Thyroid gland (tissue), 4 donors: ENCODE data around the gene CTXN2. TPM values are rescaled to one million over a fixed set of nuclear protein-coding genes. Genes with fewer than 3 reads are reported as not detected.

Source experiments
- DNase-seq, 2 donors: peaks; one replicate each; pipeline ENCODE4 v3.0.0-alpha.2; 2019
- H3K27ac ChIP-seq, 3 donors: fragments of 200-600 bp; sonication (generic); 1 replicate in 2 of 3; 2 replicates in 1 of 3; pipeline ENCODE4 v1.5.1; 2016 to 2019; ENCODE audit warnings: mild to moderate bottlenecking in 1 of 3, moderate library complexity in 1 of 3
- H3K27me3 ChIP-seq: fragments of 200-600 bp; sonication (generic); one replicate; pipeline ENCODE4 v1.5.1; 2019
- H3K36me3 ChIP-seq, 2 donors: fragments of 200-600 bp; sonication (generic); one replicate each; pipeline ENCODE4 v1.5.1; 2016 to 2019
- H3K4me1 ChIP-seq, 2 donors: fragments of 200-600 bp; sonication (generic); one replicate each; pipeline ENCODE4 v1.5.1; 2017 to 2019
- H3K4me3 ChIP-seq, 3 donors: fragments of 200-600 bp; sonication (generic); replicated peaks in 1 of 3; 1 replicate in 2 of 3; 2 replicates in 1 of 3; pipeline ENCODE4 v1.5.1; 2016; ENCODE audit warnings: mild to moderate bottlenecking in 1 of 3
- H3K9me3 ChIP-seq: fragments of 200-600 bp; sonication (generic); one replicate; pipeline ENCODE4 v1.5.1; 2017
- POLR2A ChIP-seq, 2 donors: fragments of 450-650 bp; IDR thresholded peaks; one replicate each; pipeline ENCODE4 v1.6.1; 2017; ENCODE audit warnings: antibody characterized with exemption in 2 of 2, mild to moderate bottlenecking in 2 of 2, moderate library complexity in 1 of 2
- WGBS, 2 donors: methylation state at CpG; one replicate each; pipeline ENCODE4 v1.1.5; 2017; 5-methylcytosine and 5-hydroxymethylcytosine counted together
- intact Hi-C: fragments of 100-400 bp; cut with DNase I; formaldehyde crosslinking; loops from one replicate; pipeline ENCODE4 v1.15.1; 2023
- total RNA-seq, 4 donors: library from RNA; depleted of rRNA; stranded (reverse); fragments of >200 nt; gene quantifications; one replicate each; pipeline ENCODE4 v1.2.3, GENCODE V29; 2016
- TF ChIP-seq, protein P1 (sequence below), 6 experiments: fragments of 200-600 bp in 3 of 6; fragments of 450-650 bp in 3 of 6; sonication (generic) in 3 of 6; IDR thresholded peaks; one replicate each; pipeline ENCODE4 v1.5.1; 2016 to 2019; ENCODE audit warnings: antibody characterized with exemption in 6 of 6, mild to moderate bottlenecking in 2 of 6, inconsistent platforms in 1 of 6, moderate library complexity in 1 of 6

The CTXN2 gene
- total RNA-seq, result not detected

DNA sequence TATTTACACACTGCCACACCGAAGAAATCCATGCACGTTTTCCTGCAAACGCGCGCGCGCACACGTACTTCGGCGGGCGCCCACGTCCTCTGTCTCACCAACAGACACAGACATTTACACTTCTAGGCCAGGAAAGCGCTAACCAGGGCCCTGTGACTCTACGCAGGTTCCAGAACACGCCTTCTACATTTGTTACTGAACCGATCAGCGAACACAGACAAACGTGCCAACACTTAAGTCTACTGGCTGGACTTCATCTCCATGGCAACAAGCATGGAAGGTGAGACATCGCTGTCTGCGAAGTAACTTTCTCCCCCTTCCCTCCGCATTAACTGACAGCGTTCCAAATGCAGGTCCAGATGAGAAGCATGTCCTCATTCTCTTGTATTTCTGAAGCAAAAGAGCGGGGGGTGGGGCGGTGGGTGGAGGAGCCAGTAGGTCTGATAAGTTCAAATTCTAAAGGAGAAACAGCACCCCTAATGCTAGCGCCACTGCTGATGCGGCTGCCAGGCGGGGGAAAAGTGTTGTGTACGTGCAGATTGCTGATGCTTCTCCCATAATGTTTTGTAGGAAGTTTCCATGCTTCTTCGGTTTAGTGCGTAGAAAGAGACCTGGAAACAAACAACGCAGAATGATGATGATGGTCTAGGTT is at the start of gene CTXN2:
Gene CTXN2, plus strand, starts transcription at position 92 of the 652 bp plus-strand sequence. CDS start 9,636 bp downstream, outside the sequence.
- no peaks in the 10 kb centered on the region for H3K9me3 ChIP-seq
- no peak within 1 kb of the TSS for H3K27ac ChIP-seq
- H3K36me3 ChIP-seq, result no peaks in the 10 kb centered on the region
- H3K4me1 ChIP-seq, result no peaks in the 10 kb centered on the region
- H3K4me3 ChIP-seq, result no peak within 1 kb of the TSS
- TF ChIP-seq, protein P1, sequence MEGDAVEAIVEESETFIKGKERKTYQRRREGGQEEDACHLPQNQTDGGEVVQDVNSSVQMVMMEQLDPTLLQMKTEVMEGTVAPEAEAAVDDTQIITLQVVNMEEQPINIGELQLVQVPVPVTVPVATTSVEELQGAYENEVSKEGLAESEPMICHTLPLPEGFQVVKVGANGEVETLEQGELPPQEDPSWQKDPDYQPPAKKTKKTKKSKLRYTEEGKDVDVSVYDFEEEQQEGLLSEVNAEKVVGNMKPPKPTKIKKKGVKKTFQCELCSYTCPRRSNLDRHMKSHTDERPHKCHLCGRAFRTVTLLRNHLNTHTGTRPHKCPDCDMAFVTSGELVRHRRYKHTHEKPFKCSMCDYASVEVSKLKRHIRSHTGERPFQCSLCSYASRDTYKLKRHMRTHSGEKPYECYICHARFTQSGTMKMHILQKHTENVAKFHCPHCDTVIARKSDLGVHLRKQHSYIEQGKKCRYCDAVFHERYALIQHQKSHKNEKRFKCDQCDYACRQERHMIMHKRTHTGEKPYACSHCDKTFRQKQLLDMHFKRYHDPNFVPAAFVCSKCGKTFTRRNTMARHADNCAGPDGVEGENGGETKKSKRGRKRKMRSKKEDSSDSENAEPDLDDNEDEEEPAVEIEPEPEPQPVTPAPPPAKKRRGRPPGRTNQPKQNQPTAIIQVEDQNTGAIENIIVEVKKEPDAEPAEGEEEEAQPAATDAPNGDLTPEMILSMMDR (IDR thresholded peaks at IDR 0.05), result no peak
- TF ChIP-seq POLR2A (IDR thresholded peaks at IDR 0.05), result no peak
- intact Hi-C loops, result no loop called here
- 8 to 12% methylated on average over 31 of the region's 31 CpGs for WGBS, 2 donors
- DNase-seq, result no peak
- no peaks in the 10 kb centered on the region for H3K27me3 ChIP-seq

- intact Hi-C loops, result no loop called here
Observed at GRCh38 chr15:48143856-48144255, 47.6 kb upstream of the CTXN2 start.

GRCh38 chr15:48144889-48145288 is 46.6 kb upstream of the CTXN2 start:
- Histone ChIP-seq H3K27ac (no peak overlapping the region), H3K36me3 (no peaks in the 10 kb centered on the region), H3K4me3 (no peak overlapping the region), H3K9me3 (no peaks in the 10 kb centered on the region), H3K4me1 (peaks cover 0 to 6% of the 10 kb centered on the region in 2 donors), H3K27me3 (no peaks in the 10 kb centered on the region)
- DNase-seq, result no peak
- no peak for TF ChIP-seq POLR2A (IDR thresholded peaks at IDR 0.05)
- TF ChIP-seq, protein P1 (IDR thresholded peaks at IDR 0.05), result no peak
- 33 to 34% methylated on average over 1 of the region's 1 CpG for WGBS, 2 donors
- intact Hi-C loops, result no loop called here

More at GRCh38 chr15:48143856-48144255, 47.6 kb upstream of the CTXN2 start:
- WGBS, 2 donors, result 90 to 95% methylated on average over 1 of the region's 1 CpG
- Histone ChIP-seq H3K36me3 (no peaks in the 10 kb centered on the region), H3K27ac (no peak overlapping the region), H3K4me1 (peaks cover 0 to 6% of the 10 kb centered on the region in 2 donors), H3K27me3 (no peaks in the 10 kb centered on the region), H3K4me3 (no peak overlapping the region), H3K9me3 (no peaks in the 10 kb centered on the region)
- no peak for DNase-seq
- no peak for TF ChIP-seq POLR2A (IDR thresholded peaks at IDR 0.05)
- TF ChIP-seq, protein P1 (IDR thresholded peaks at IDR 0.05), result no peak

GRCh38 chr15:48145923-48146322 is 45.5 kb upstream of the CTXN2 start:
- H3K27ac ChIP-seq, result no peak overlapping the region
- H3K4me1 ChIP-seq, result peaks cover 0 to 6% of the 10 kb centered on the region in 2 donors
- H3K4me3 ChIP-seq, result no peak overlapping the region
- no peaks in the 10 kb centered on the region for H3K9me3 ChIP-seq
- intact Hi-C loops, result no loop called here
- no peak for DNase-seq
- H3K27me3 ChIP-seq, result no peaks in the 10 kb centered on the region
- no peaks in the 10 kb centered on the region for H3K36me3 ChIP-seq
- no peak for TF ChIP-seq POLR2A (IDR thresholded peaks at IDR 0.05)
- TF ChIP-seq, protein P1 (IDR thresholded peaks at IDR 0.05), result no peak

- no peak for DNase-seq
- TF ChIP-seq, protein P1 (IDR thresholded peaks at IDR 0.05), result no peak
- TF ChIP-seq POLR2A (IDR thresholded peaks at IDR 0.05), result no peak
- Histone ChIP-seq H3K27me3 (no peaks in the 10 kb centered on the region), H3K27ac (no peak overlapping the region), H3K4me1 (peaks cover 0 to 6% of the 10 kb centered on the region in 2 donors), H3K36me3 (no peaks in the 10 kb centered on the region), H3K9me3 (no peaks in the 10 kb centered on the region), H3K4me3 (no peak overlapping the region)
- intact Hi-C loops, result no loop called here
Observed at GRCh38 chr15:48147358-48147757, 44.1 kb upstream of the CTXN2 start.
